ENCODE data around the gene ULK2.
A peak's percentile ranks its signal among the peaks of the same experiment; 100 is the strongest.

The ULK2 gene

GRCh38 chr17:19791918-19792550 lies 75.7 kb downstream of the ULK2 start:
- no peak for DNase-seq (ENCODE audit: low read depth, low spot score)
- in situ Hi-C loops (cut with HindIII; ENCODE audit: low sequenced_read_pairs), result no loop called here
- no peak overlapping the region for H3K4me3 ChIP-seq (ENCODE audit: low read depth, low read length)
- no peak for TF ChIP-seq CTCF (IDR thresholded peaks at IDR 0.05; ENCODE audit: low read depth, low read length)

- TF ChIP-seq CTCF (IDR thresholded peaks at IDR 0.05; ENCODE audit: low read depth, low read length), result no peak
- in situ Hi-C loops (cut with HindIII; ENCODE audit: low sequenced_read_pairs), result no loop called here
- no peak for DNase-seq (ENCODE audit: low read depth, low spot score)
- H3K4me3 ChIP-seq (ENCODE audit: low read depth, low read length), result no peak overlapping the region
Observed at GRCh38 chr17:19787733-19788357, 79.9 kb downstream of the ULK2 start.

- in situ Hi-C loops (cut with HindIII; ENCODE audit: low sequenced_read_pairs), result no loop called here
Observed at GRCh38 chr17:19785854-19786253, 81.9 kb downstream of the ULK2 start.

GRCh38 chr17:19781488-19782458 lies 86.0 kb downstream of the ULK2 start:
- in situ Hi-C loops (cut with HindIII; ENCODE audit: low sequenced_read_pairs), result no loop called here
- DNase-seq (ENCODE audit: low read depth, low spot score), result no peak
- TF ChIP-seq CTCF (IDR thresholded peaks at IDR 0.05; ENCODE audit: low read depth, low read length), result no peak
- no peak overlapping the region for H3K4me3 ChIP-seq (ENCODE audit: low read depth, low read length)

More at GRCh38 chr17:19785854-19786253, 81.9 kb downstream of the ULK2 start:
- no peak overlapping the region for H3K4me3 ChIP-seq (ENCODE audit: low read depth, low read length)
- TF ChIP-seq CTCF (IDR thresholded peaks at IDR 0.05; ENCODE audit: low read depth, low read length), result peak; percentile 20
- no peak for DNase-seq (ENCODE audit: low read depth, low spot score)

- TF ChIP-seq CTCF (IDR thresholded peaks at IDR 0.05; ENCODE audit: low read depth, low read length), result no peak
- DNase-seq (ENCODE audit: low read depth, low spot score), result no peak
- H3K4me3 ChIP-seq (ENCODE audit: low read depth, low read length), result no peak overlapping the region
- in situ Hi-C loops (cut with HindIII; ENCODE audit: low sequenced_read_pairs), result no loop called here
Observed at GRCh38 chr17:19780846-19781245, 86.9 kb downstream of the ULK2 start.

GRCh38 chr17:19773534-19773933 lies 94.2 kb downstream of the ULK2 start:
- TF ChIP-seq CTCF (IDR thresholded peaks at IDR 0.05; ENCODE audit: low read depth, low read length), result no peak
- DNase-seq (ENCODE audit: low read depth, low spot score), result no peak
- H3K4me3 ChIP-seq (ENCODE audit: low read depth, low read length), result no peak overlapping the region
- in situ Hi-C loops (cut with HindIII; ENCODE audit: low sequenced_read_pairs), result no loop called here

Measured in astrocyte of the spinal cord (primary cell).